Sigmoid colon (tissue), 7 donors: ENCODE data around the gene MAGI2. TPM values are rescaled to one million over a fixed set of nuclear protein-coding genes. Genes with fewer than 3 reads are reported as not detected.

ENCODE experiments used
- DNase-seq: peaks from one replicate; pipeline ENCODE4 v3.0.0-alpha.2; 2019
- H3K27ac ChIP-seq, 4 donors: fragments of 200-600 bp; sonication (generic); one replicate each; pipeline ENCODE4 v1.5.1; 2016 to 2019; ENCODE audit warnings: mild to moderate bottlenecking in 1 of 4
- H3K27me3 ChIP-seq, 3 donors: fragments of 200-600 bp; sonication (generic); one replicate each; pipeline ENCODE4 v1.5.1; 2019; ENCODE audit warnings: mild to moderate bottlenecking in 1 of 3
- H3K36me3 ChIP-seq, 4 donors: fragments of 200-600 bp; sonication (generic); one replicate each; pipeline ENCODE4 v1.5.1; 2016 to 2019
- H3K4me1 ChIP-seq, 4 donors: fragments of 200-600 bp; sonication (generic); one replicate each; pipeline ENCODE4 v1.5.1; 2017 to 2019
- H3K4me3 ChIP-seq, 4 donors: fragments of 200-600 bp; sonication (generic); one replicate each; pipeline ENCODE4 v1.5.1; 2017 to 2019; ENCODE audit warnings: mild to moderate bottlenecking in 2 of 4, moderate library complexity in 1 of 4
- H3K9me3 ChIP-seq, 4 donors: fragments of 200-600 bp in 3 of 4; sonication (generic) in 3 of 4; one replicate each; pipeline versions ENCODE4 v1.5.1 to v1.6.1; 2013 to 2019
- EP300 ChIP-seq, 4 donors: sonication (generic); formaldehyde crosslinking; IDR thresholded peaks; one replicate each; pipeline ENCODE4 v1.6.1; 2017; ENCODE audit warnings: antibody characterized with exemption in 4 of 4
- POLR2A ChIP-seq, 2 donors: fragments of 450-650 bp; IDR thresholded peaks; one replicate each; pipeline ENCODE4 v1.6.1; 2016; ENCODE audit warnings: antibody characterized with exemption in 2 of 2, mild to moderate bottlenecking in 2 of 2, moderate library complexity in 2 of 2
- POLR2AphosphoS5 ChIP-seq, 4 donors: sonication (generic); formaldehyde crosslinking; IDR thresholded peaks; one replicate each; pipeline ENCODE4 v1.6.1; 2017; ENCODE audit warnings: antibody characterized with exemption in 4 of 4
- WGBS, 2 donors: extraction: QIAGEN DNeasy Blood & Tissue Kit; methylation state at CpG; one replicate each; pipeline ENCODE4 v1.1.7; 2013; 5-methylcytosine and 5-hydroxymethylcytosine counted together
- intact Hi-C: fragments of 100-400 bp; cut with DNase I; formaldehyde crosslinking; loops from one replicate; pipeline ENCODE4 v1.15.1; 2023
- polyA plus RNA-seq, 3 donors: library from polyadenylated mRNA; stranded (reverse); fragments of 200-250 nt; gene quantifications; one replicate each; pipeline ENCODE4 v1.2.3, GENCODE V29; 2013
- total RNA-seq, 4 donors: library from RNA; depleted of rRNA; stranded (reverse); fragments of >200 nt; gene quantifications; one replicate each; pipeline ENCODE4 v1.1.0, GENCODE V29; 2016
- TF ChIP-seq, protein P1 (sequence below), 4 experiments: fragments of 450-650 bp in 3 of 4; fragments of 200-600 bp in 1 of 4; IDR thresholded peaks; one replicate each; pipeline ENCODE4 v1.5.1; 2016 to 2019; ENCODE audit warnings: antibody characterized with exemption in 4 of 4, mild to moderate bottlenecking in 3 of 4, moderate library complexity in 2 of 4
- donor health status: healthy with polysubstance abuse.
- donor health status: Bipolar disorder and iron deficiency.
- donor health status: healthy.

Gene MAGI2
- total and polyA plus RNA-seq, 7 donors: 0.69 to 26.9 (median 14.7) TPM

DNA sequence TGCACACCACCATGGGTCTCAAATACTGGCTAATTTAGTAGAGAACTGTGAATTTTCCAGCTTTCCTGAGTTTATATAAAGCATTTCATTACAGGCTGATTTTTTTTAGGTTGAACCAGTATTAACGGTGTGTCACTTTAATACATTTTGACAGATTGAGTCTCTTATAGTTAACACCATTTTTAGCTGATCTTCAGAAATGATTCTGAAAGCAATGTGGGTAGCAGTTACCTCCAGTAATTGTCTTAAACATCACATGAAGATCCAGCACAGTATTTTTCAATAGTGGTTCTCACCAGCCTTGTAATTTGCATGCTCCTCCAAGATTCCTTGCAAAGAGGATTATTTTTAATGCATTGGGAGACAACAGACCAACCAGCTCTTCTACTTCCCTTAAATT, 961.3 kb downstream of the MAGI2 start:
- WGBS, 2 donors: 90 to 100% methylated on average over 1 of the region's 1 CpG
- no peak for TF ChIP-seq POLR2AphosphoS5 (IDR thresholded peaks at IDR 0.05)
- TF ChIP-seq EP300 (IDR thresholded peaks at IDR 0.05): no peak
- Histone ChIP-seq H3K4me3 (no peak overlapping the region), H3K36me3 (no peaks in the 10 kb centered on the region), H3K27me3 (no peaks in the 10 kb centered on the region), H3K27ac (no peak overlapping the region), H3K9me3 (no peaks in the 10 kb centered on the region), H3K4me1 (peaks cover 0 to 16% (median 14%) of the 10 kb centered on the region in 4 donors)
- intact Hi-C loops: no loop called here
- DNase-seq: no peak

GRCh38 chr7:78490524-78490923, 962.9 kb downstream of the MAGI2 start:
- peaks cover 0 to 16% (median 14%) of the 10 kb centered on the region in 4 donors for H3K4me1 ChIP-seq
- H3K36me3 ChIP-seq: no peaks in the 10 kb centered on the region
- H3K27me3 ChIP-seq: no peaks in the 10 kb centered on the region
- no peaks in the 10 kb centered on the region for H3K9me3 ChIP-seq
- no peak overlapping the region for H3K27ac ChIP-seq
- H3K4me3 ChIP-seq: no peak overlapping the region
- TF ChIP-seq POLR2AphosphoS5 (IDR thresholded peaks at IDR 0.05): no peak
- TF ChIP-seq EP300 (IDR thresholded peaks at IDR 0.05): no peak
- no peak for DNase-seq
- intact Hi-C loops: no loop called here

- no peak for TF ChIP-seq EP300 (IDR thresholded peaks at IDR 0.05)
- TF ChIP-seq, protein P1, sequence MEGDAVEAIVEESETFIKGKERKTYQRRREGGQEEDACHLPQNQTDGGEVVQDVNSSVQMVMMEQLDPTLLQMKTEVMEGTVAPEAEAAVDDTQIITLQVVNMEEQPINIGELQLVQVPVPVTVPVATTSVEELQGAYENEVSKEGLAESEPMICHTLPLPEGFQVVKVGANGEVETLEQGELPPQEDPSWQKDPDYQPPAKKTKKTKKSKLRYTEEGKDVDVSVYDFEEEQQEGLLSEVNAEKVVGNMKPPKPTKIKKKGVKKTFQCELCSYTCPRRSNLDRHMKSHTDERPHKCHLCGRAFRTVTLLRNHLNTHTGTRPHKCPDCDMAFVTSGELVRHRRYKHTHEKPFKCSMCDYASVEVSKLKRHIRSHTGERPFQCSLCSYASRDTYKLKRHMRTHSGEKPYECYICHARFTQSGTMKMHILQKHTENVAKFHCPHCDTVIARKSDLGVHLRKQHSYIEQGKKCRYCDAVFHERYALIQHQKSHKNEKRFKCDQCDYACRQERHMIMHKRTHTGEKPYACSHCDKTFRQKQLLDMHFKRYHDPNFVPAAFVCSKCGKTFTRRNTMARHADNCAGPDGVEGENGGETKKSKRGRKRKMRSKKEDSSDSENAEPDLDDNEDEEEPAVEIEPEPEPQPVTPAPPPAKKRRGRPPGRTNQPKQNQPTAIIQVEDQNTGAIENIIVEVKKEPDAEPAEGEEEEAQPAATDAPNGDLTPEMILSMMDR (IDR thresholded peaks at IDR 0.05): no peak
- TF ChIP-seq POLR2A (IDR thresholded peaks at IDR 0.05): no peak
- no peak for TF ChIP-seq POLR2AphosphoS5 (IDR thresholded peaks at IDR 0.05)
- Histone ChIP-seq H3K4me3 (peak overlapping the region in 1 of 4 donors; percentile 5), H3K27me3 (no peaks in the 10 kb centered on the region), H3K36me3 (no peaks in the 10 kb centered on the region), H3K27ac (no peak overlapping the region), H3K4me1 (peaks cover 0 to 16% (median 14%) of the 10 kb centered on the region in 4 donors), H3K9me3 (no peaks in the 10 kb centered on the region)
- intact Hi-C loops: no loop called here
- 25 to 57% methylated on average over 5 of the region's 5 CpGs for WGBS, 2 donors
- no peak for DNase-seq
Observed at GRCh38 chr7:78489476-78490240, 963.8 kb downstream of the MAGI2 start.

- no peak overlapping the region for H3K4me3 ChIP-seq
- intact Hi-C loops: no loop called here
- no peaks in the 10 kb centered on the region for H3K36me3 ChIP-seq
- TF ChIP-seq, protein P1 (IDR thresholded peaks at IDR 0.05): no peak
- TF ChIP-seq POLR2A (IDR thresholded peaks at IDR 0.05) (no peak), POLR2AphosphoS5 (IDR thresholded peaks at IDR 0.05) (no peak), EP300 (IDR thresholded peaks at IDR 0.05) (no peak)
- 24 to 54% methylated on average over 5 of the region's 5 CpGs for whole genome bisulfite sequencing, 2 donors
- H3K27ac ChIP-seq: no peak overlapping the region
- H3K27me3 ChIP-seq: no peaks in the 10 kb centered on the region
- no peak for DNase-seq
- peaks cover 0 to 16% (median 14%) of the 10 kb centered on the region in 4 donors for H3K4me1 ChIP-seq
- no peaks in the 10 kb centered on the region for H3K9me3 ChIP-seq
Observed at GRCh38 chr7:78487464-78487863, 966.0 kb downstream of the MAGI2 start.

GRCh38 chr7:78479348-78479747, 974.1 kb downstream of the MAGI2 start:
- TF ChIP-seq POLR2AphosphoS5 (IDR thresholded peaks at IDR 0.05) (no peak), POLR2A (IDR thresholded peaks at IDR 0.05) (no peak), EP300 (IDR thresholded peaks at IDR 0.05) (no peak)
- TF ChIP-seq, protein P1 (IDR thresholded peaks at IDR 0.05): no peak
- H3K4me1 ChIP-seq: peaks cover 0 to 5% (median 0%) of the 10 kb centered on the region in 4 donors
- 88 to 93% methylated on average over 2 of the region's 2 CpGs for WGBS, 2 donors
- H3K27me3 ChIP-seq: no peaks in the 10 kb centered on the region
- H3K4me3 ChIP-seq: no peak overlapping the region
- intact Hi-C loops: no loop called here
- H3K36me3 ChIP-seq: no peaks in the 10 kb centered on the region
- H3K27ac ChIP-seq: no peak overlapping the region
- H3K9me3 ChIP-seq: no peaks in the 10 kb centered on the region
- no peak for DNase-seq
